Measurements from ENCODE around the gene FKBP4.
A peak's percentile ranks its signal among the peaks of the same experiment; 100 is the strongest.
"Not testable (repeated sequence)": the region's sequence is repeated elsewhere in the genome, so short reads cannot be mapped to it uniquely, and the experiment has no call there.

FKBP4 gene, protein sequence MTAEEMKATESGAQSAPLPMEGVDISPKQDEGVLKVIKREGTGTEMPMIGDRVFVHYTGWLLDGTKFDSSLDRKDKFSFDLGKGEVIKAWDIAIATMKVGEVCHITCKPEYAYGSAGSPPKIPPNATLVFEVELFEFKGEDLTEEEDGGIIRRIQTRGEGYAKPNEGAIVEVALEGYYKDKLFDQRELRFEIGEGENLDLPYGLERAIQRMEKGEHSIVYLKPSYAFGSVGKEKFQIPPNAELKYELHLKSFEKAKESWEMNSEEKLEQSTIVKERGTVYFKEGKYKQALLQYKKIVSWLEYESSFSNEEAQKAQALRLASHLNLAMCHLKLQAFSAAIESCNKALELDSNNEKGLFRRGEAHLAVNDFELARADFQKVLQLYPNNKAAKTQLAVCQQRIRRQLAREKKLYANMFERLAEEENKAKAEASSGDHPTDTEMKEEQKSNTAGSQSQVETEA

DNA sequence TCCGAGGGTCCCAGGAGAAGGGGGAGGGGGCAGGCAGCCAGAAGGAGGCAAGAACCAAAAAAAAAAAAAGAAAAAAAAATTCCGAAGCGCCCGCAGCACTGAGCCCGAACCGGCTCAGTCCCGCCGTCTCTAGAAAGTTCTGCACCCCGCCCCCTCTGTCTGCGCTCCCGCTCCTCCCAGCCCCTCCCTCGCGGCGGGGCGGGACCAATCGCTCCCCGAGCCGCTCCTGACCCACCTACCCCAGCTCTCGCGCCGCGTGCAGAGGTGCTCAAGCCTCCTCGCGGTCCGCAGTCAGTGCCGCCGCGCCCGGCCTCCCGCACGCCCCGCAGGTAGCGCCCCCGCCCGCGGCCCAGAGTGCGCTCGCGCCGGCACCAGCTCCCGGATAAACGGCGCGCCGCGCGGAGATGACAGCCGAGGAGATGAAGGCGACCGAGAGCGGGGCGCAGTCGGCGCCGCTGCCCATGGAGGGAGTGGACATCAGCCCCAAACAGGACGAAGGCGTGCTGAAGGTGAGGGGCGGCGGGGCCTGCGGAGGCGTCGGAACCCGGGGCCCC lies at the start of gene FKBP4:
Gene FKBP4, plus strand, starts transcription at position 235 of the 554 bp plus-strand sequence. Its CDS starts 170 bp downstream, at position 405.
- peak; percentile 75 for DNase-seq (ENCODE audit: low read depth, low spot score)

DNA sequence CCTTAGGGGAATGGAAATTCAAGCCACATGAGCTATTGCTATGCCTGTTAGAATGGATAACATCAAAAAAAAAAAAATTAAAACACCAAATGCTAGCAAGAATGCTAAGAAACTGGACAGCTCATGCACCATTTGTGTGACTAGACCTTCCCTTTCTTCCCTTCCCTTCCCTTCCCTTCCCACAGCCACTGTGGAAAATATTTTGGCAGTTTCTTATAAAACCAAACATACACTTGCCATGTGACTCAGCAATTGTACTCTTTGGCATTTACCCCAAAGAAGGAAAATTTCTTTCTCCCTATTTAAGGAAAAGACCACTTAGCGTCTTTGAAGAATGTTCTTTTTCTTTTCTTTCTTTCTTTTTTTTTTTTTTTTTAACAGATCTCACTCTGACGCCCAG lies 49.1 kb upstream of the FKBP4 start:
- no peak for DNase-seq (ENCODE audit: low read depth, low spot score)

GRCh38 chr12:2749580-2749979 lies 45.2 kb upstream of the FKBP4 start:
- DNase-seq (ENCODE audit: low read depth, low spot score), result no peak

GRCh38 chr12:2750185-2750584 lies 44.6 kb upstream of the FKBP4 start:
- no peak for DNase-seq (ENCODE audit: low read depth, low spot score)

- DNase-seq (ENCODE audit: low read depth, low spot score), result no peak
Measured at GRCh38 chr12:2751230-2751629, 43.5 kb upstream of the FKBP4 start.

DNA sequence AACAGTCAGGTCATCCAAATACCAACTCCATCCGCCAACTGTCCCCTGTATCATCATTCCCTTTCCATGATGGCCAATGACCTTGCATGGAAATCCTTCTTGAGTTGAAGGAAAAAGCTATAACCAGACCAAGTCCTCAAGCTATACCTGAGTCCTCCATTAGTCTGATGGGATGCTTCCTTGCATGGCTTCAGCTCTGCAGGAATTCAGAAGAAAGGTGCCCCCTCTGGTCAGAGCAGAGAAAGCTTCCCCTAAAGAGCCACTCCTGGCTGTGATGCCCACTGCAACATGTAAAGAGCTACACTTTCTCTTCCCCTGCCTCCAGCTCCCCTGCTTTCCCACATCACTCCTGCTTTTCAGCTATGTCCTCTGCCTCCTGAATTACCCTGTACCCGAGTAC lies 43.1 kb upstream of the FKBP4 start:
- no peak for DNase-seq (ENCODE audit: low read depth, low spot score)

GRCh38 chr12:2752676-2753371 lies 41.9 kb upstream of the FKBP4 start:
- peak; percentile 47 for DNase-seq (ENCODE audit: low read depth, low spot score)

- no peak for DNase-seq (ENCODE audit: low read depth, low spot score)
Measured at GRCh38 chr12:2753536-2753935, 41.2 kb upstream of the FKBP4 start.

GRCh38 chr12:2754208-2754607 lies 40.6 kb upstream of the FKBP4 start:
- DNase-seq (ENCODE audit: low read depth, low spot score), result no peak

- no peak for DNase-seq (ENCODE audit: low read depth, low spot score)
Measured at GRCh38 chr12:2756756-2757155, 38.0 kb upstream of the FKBP4 start.

DNA sequence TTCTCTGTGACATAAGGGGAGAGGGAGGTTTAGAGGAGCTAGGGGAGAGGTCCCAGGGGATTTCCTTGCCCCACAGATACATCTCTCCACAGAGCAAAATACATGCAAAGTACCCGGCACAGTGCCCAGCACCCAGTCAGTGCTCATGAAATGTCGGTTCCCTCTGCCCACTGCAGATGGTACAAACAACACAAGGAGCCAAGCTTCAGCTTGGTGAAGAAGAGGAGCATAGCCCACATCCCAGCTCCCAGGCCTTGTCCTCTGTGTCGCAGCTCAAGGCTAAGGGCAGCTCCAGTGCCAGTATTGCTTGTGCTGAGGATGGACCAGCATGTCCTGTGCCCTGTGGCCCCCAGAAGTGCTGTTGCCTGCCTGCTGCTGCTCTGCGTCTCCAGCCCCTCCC lies 35.0 kb upstream of the FKBP4 start:
- no peak for DNase-seq (ENCODE audit: low read depth, low spot score)

- DNase-seq (ENCODE audit: low read depth, low spot score), result no peak
Measured at GRCh38 chr12:2764398-2764797, 30.4 kb upstream of the FKBP4 start.

GRCh38 chr12:2765052-2765451 lies 29.7 kb upstream of the FKBP4 start:
- no peak for DNase-seq (ENCODE audit: low read depth, low spot score)

GRCh38 chr12:2765608-2766007 lies 29.2 kb upstream of the FKBP4 start:
- no peak for DNase-seq (ENCODE audit: low read depth, low spot score)

- DNase-seq (ENCODE audit: low read depth, low spot score), result no peak
Measured at GRCh38 chr12:2768224-2768961, 26.4 kb upstream of the FKBP4 start.

- DNase-seq (ENCODE audit: low read depth, low spot score), result no peak
Measured at GRCh38 chr12:2769866-2770533, 24.8 kb upstream of the FKBP4 start.

- DNase-seq (ENCODE audit: low read depth, low spot score), result not testable (repeated sequence)
Measured at GRCh38 chr12:2770544-2770943, 24.2 kb upstream of the FKBP4 start.

GRCh38 chr12:2772370-2772769 lies 22.4 kb upstream of the FKBP4 start:
- no peak for DNase-seq (ENCODE audit: low read depth, low spot score)

- DNase-seq (ENCODE audit: low read depth, low spot score), result no peak
Measured at GRCh38 chr12:2773199-2773875, 21.4 kb upstream of the FKBP4 start.

DNA sequence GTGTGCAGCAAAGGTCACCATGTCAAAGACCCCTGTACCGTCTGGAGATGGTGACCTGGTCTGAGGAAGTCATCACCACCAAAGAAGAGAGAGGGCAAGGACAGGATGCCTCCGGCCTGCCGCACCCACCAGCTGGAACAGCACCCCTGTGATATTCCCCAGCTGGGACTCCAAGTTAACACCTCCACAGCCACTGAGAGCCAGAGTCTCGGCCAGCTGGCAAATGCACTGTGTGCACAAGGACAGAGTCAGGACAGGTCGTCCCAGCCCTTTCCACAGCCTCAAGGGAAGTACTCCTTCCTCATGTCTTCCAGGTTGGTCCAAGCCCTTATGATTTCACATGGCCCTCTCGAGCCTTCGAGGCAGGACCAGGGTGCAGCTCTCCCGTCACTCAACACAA lies 19.3 kb upstream of the FKBP4 start:
- no peak for DNase-seq (ENCODE audit: low read depth, low spot score)

Data from activated naive CD8-positive, alpha-beta T cell treated with anti-CD3 and anti-CD28 coated beads, Interleukin-2, amount 50 U/mL, for 16 hours (primary cell).